Stimulated activated CD4-positive, alpha-beta T cell treated with anti-CD3 and anti-CD28 coated beads, Interleukin-2, amount 100 ng/mL, for 4 hours (primary cell): ENCODE data around the gene TAAR5.
"Not testable (repeated sequence)": the region's sequence is repeated elsewhere in the genome, so short reads cannot be mapped to it uniquely, and the experiment has no call there.

Experiments
- DNase-seq: peaks from one replicate; pipeline ENCODE4 v3.0.0-alpha.2; 2020; ENCODE audit warnings: low read depth

TAAR5 gene

GRCh38 chr6:132570221-132570777 is 19.2 kb downstream of the TAAR5 start, which contains the start of gene TAAR6:
Gene TAAR6, plus strand, starts transcription at chr6:132570322. Its CDS starts 0 bp downstream, at chr6:132570322.
- DNase-seq, result no peak

DNA sequence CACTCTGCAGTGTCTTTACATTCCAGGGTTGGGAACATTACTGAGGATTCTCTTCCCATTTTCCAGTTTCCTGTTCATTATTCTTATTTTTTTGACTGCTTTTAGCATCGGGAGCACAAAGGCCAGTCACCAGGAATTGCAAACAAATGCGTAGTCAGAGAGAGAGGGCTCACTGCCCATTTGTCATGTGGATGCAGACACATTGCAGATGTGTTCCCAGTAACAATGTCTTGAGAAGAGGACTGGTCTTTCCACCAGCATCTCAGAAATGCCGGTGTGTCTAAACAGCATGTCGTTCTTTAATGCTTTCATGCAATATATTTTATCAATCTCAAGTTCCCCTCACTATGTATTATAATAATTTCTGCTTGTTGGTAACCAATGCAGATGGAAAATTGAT is 20.4 kb downstream of the TAAR5 start:
- no peak for DNase-seq

DNA sequence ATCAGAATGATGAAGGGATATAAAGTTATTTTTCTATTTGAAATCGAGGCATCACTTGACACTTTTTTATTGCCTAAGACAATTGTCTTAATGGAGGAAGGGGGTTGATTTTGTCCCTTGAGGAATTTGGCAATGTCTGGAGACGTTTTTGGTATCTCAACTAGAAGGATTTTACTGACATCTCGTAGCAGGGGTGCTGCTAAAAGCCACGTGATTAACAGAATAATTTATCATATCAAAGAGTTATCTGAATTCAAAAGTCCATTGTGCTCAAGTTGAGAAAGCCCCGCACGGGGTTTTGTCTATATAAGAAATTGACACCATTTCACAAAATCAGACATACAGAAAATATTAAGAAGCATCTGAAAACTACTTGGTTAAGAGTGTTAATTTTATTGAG is 20.9 kb downstream of the TAAR5 start:
- DNase-seq, result no peak

DNA sequence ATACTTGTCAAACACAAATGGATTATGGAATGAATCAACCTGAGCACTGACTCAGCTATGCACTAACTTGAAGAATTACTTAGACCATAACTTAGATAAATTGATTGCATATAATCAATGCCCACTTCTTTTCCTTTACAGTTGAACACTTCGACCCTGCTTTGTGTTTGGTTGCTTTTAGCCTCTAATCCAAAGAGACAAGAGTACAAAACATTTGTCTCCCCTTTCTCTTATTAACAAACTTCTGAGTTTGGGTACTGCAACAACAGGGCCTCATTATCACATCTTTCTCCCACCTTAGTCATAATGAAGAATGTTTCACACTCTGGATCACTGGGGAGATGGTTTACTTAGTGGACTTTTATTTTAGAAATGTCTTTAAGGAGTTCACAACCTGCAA is 22.0 kb downstream of the TAAR5 start:
- no peak for DNase-seq

DNA sequence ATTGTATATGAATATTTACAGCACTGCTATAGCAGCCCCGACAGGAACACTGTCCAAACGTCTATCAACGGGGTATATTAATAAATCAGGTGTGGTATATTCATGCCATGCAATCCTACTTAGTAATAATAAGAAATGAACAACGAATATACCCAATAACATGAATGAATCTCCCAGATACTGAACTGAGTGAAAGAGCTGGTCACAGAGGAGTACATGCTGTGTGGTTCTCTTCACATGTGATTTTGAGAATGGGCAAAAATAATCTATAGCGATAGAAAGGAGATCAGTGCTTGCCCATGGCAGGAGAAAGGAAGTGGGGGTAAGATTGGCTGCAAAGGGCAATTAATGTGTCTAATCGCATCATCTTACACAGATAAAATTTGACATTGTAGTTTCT is 23.1 kb downstream of the TAAR5 start:
- DNase-seq, result no peak

GRCh38 chr6:132560087-132560486 is 29.5 kb downstream of the TAAR5 start:
- not testable (repeated sequence) for DNase-seq

GRCh38 chr6:132552372-132552771 is 37.2 kb downstream of the TAAR5 start, which contains the start of gene TAAR8:
Gene TAAR8, plus strand, starts transcription at chr6:132552672. Its CDS starts 21 bp downstream, at chr6:132552693.
- no peak for DNase-seq

DNA sequence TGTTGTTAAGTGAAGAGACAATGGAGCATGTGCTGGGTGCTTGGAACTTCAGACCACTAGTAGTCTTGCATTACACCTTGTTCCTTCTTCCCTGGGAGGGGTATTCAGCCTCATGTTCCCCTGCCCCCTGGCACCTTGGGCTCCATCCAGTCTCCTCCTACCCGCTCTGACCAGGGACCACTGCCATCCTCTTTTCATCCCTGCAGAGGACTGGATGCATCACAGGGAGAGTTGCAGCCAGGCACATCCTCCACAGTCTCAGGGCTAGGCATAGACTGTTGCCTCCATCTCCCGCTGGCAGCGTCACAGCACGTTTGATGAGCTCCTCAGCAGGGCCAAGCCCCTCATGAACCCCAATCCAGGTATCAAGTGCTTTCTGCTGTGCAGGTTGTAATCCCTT is 38.3 kb downstream of the TAAR5 start:
- DNase-seq, result no peak

DNA sequence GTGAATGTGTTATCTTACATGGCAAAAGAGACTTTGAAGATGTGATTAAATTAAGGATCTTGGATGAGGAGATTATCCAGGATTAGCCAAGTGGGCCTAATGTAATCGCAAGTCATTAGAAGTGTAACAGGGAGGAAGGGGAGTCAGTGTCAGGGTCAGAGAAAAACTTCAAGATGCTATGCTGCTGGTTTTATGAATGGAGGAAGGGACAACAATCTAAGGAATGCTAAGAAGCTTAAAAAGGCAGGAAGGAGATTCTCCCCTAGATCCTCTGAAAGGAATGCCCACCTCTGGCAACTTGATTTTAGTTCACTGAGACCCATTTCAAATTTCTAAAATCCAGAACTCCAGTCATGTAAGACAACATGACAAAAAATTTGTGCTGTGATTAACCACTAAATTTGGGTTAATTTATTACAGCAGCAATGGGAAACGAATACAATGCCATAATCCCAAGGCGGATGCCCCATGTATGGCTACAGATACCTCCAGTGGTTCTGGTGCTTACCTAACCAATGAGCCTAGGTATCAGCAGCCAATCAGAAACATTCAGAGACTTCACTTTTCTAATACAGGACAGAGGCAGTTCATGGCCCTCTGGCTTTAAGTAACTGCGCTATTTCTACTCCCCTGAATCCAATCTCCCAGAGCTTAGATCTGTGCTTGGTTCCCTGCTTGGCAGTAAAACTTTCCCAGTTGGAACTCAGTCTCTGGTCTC is 40.6 kb downstream of the TAAR5 start:
- DNase-seq, result no peak

DNA sequence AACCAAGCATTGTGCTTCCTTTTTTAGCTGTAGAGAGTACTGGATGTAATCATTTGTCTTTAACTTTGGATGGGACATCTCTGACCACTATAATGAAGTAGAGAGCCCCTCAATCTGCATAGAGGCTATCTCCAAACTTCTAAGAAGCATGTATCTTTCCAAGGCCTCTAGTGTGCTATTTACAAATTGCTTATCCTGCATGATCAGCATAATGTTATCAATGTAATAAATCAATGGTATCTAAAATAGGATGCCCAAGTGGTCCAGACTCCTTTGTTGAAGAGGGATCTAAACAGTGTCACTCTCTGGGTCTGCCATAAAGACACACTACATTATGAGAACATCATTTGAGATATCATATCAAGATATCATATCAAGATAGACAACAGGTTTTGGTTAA is 44.7 kb downstream of the TAAR5 start:
- no peak for DNase-seq
